A673 (cell line): ENCODE data around the gene MGLL. TPM values are rescaled to one million over a fixed set of nuclear protein-coding genes. Genes with fewer than 3 reads are reported as not detected.

Experiments used
- BruUV-seq: library from RNA; stranded (reverse); fragments of 400-500 nt; replicated peaks from 2 replicates; lab custom pipeline; 2021; lab: Mats Ljungman, UMichigan
- CTCF ChIA-PET: fragments of 300-600 bp; sonication (Branson Sonifier 250); formaldehyde crosslinking; loops from one replicate; lab custom pipeline; 2022; ENCODE audit warnings: antibody characterized with exemption; lab: Charles Lee
- POLR2A ChIA-PET: fragments of 300-600 bp; sonication (Branson Sonifier 250); formaldehyde crosslinking; loops from one replicate; lab custom pipeline; 2022; ENCODE audit warnings: antibody characterized with exemption; ENCODE audit not compliant: low non-redundant PET; lab: Charles Lee
- DNase-seq: peaks from one replicate; pipeline ENCODE4 v3.0.0-alpha.2; 2015; ENCODE audit warnings: low spot score
- H3K27ac ChIP-seq: fragments of 200-600 bp; sonication (generic); 2 replicates; pipeline ENCODE4 v1.5.1; 2016; ENCODE audit warnings: mixed run types, low read depth, mild to moderate bottlenecking, mixed read lengths, antibody characterized with exemption, low read length; ENCODE audit not compliant: poor library complexity, severe bottlenecking
- H3K27me3 ChIP-seq: fragments of 200-600 bp; sonication (generic); replicated peaks from 2 replicates; pipeline ENCODE4 v1.6.1; 2017; ENCODE audit warnings: mixed run types, low read depth, mild to moderate bottlenecking, mixed read lengths, antibody characterized with exemption, low read length; ENCODE audit not compliant: insufficient read depth, poor library complexity
- H3K36me3 ChIP-seq: fragments of 200-600 bp; sonication (generic); 2 replicates; pipeline ENCODE4 v1.6.1; 2016; ENCODE audit warnings: mixed run types, mild to moderate bottlenecking, mixed read lengths, antibody characterized with exemption, low read length; ENCODE audit not compliant: insufficient read depth, poor library complexity, severe bottlenecking
- H3K4me1 ChIP-seq: fragments of 200-600 bp; sonication (generic); 2 replicates; pipeline ENCODE4 v1.6.1; 2017; ENCODE audit warnings: mixed run types, mild to moderate bottlenecking, mixed read lengths, antibody characterized with exemption, low read length; ENCODE audit not compliant: insufficient read depth, poor library complexity, severe bottlenecking
- H3K4me3 ChIP-seq: fragments of 200-600 bp; sonication (generic); 2 replicates; pipeline ENCODE4 v1.5.1; 2016; ENCODE audit warnings: low read depth, mixed run types, mild to moderate bottlenecking, mixed read lengths, low read length; ENCODE audit not compliant: poor library complexity, severe bottlenecking
- H3K9me3 ChIP-seq: fragments of 200-600 bp; sonication (generic); 2 replicates; pipeline ENCODE4 v1.6.1; 2016; ENCODE audit warnings: mixed run types, low read depth, mild to moderate bottlenecking, mixed read lengths, antibody characterized with exemption, low read length; ENCODE audit not compliant: poor library complexity, severe bottlenecking
- CTCF ChIP-seq: fragments of 300-800, 200-600 bp; sonication (generic); conservative IDR thresholded peaks from 2 replicates; pipeline ENCODE4 v1.5.1; 2017; ENCODE audit warnings: low read depth, mild to moderate bottlenecking, antibody characterized with exemption, low read length, moderate library complexity, mixed read lengths
- EZH2 ChIP-seq: fragments of 200-600 bp; sonication (generic); IDR thresholded peaks from 2 replicates; pipeline ENCODE4 v1.6.1; 2017; ENCODE audit warnings: borderline replicate concordance, low read depth, mild to moderate bottlenecking, mixed read lengths, antibody characterized with exemption, low read length; ENCODE audit not compliant: poor library complexity, severe bottlenecking
- intact Hi-C: fragments of 100-400 bp; cut with micrococcal nuclease; formaldehyde crosslinking; loops from one replicate; pipeline ENCODE4 v1.10.0; 2022; ENCODE audit not compliant: unreplicated experiment
- total RNA-seq: library from RNA; stranded (reverse); gene quantifications from 2 replicates; pipeline ENCODE4 v1.2.3, GENCODE V29; 2021

MGLL gene
- total RNA-seq, 1 experiment from 2014 or later, result 0.39 TPM

- no peak overlapping the region for H3K27ac ChIP-seq
- TF ChIP-seq EZH2, result no peak
- TF ChIP-seq CTCF, result no peak
- H3K36me3 ChIP-seq, result no peaks in the 10 kb centered on the region
- no peaks in the 10 kb centered on the region for H3K9me3 ChIP-seq
- intact Hi-C loops, result no loop called here
- ChIA-PET POLR2A (no interaction called here), CTCF (no interaction called here)
- no peak overlapping the region for H3K4me3 ChIP-seq
- no peak for DNase-seq
- BruUV-seq, result no TSS peak
- H3K4me1 ChIP-seq, result no peaks in the 10 kb centered on the region
- no peaks in the 10 kb centered on the region for H3K27me3 ChIP-seq
These were observed 106.8 kb downstream of the MGLL start for GRCh38 chr3:127715532-127715931.

- no peaks in the 10 kb centered on the region for H3K4me1 ChIP-seq
- no TSS peak for BruUV-seq
- no peaks in the 10 kb centered on the region for H3K36me3 ChIP-seq
- H3K4me3 ChIP-seq, result no peak overlapping the region
- POLR2A ChIA-PET, result no interaction called here
- no peak for DNase-seq
- TF ChIP-seq EZH2 (no peak), CTCF (no peak)
- intact Hi-C loops, result no loop called here
- no peaks in the 10 kb centered on the region for H3K27me3 ChIP-seq
- H3K27ac ChIP-seq, result no peak overlapping the region
- no peaks in the 10 kb centered on the region for H3K9me3 ChIP-seq
- CTCF ChIA-PET, result no interaction called here
These were observed 107.4 kb downstream of the MGLL start for GRCh38 chr3:127714866-127715265.

GRCh38 chr3:127714125-127714571, 108.2 kb downstream of the MGLL start:
- Histone ChIP-seq H3K4me1 (no peaks in the 10 kb centered on the region), H3K27ac (no peak overlapping the region), H3K4me3 (no peak overlapping the region), H3K9me3 (no peaks in the 10 kb centered on the region), H3K27me3 (no peaks in the 10 kb centered on the region), H3K36me3 (no peaks in the 10 kb centered on the region)
- no peak for DNase-seq
- CTCF ChIA-PET, result no interaction called here
- no TSS peak for BruUV-seq
- TF ChIP-seq CTCF, result no peak
- TF ChIP-seq EZH2, result no peak
- intact Hi-C loops, result no loop called here
- POLR2A ChIA-PET, result no interaction called here
